ENCODE results near the gene CENPL.

The CENPL gene

GRCh38 chr1:173857363-173857917 is 32.8 kb upstream of the CENPL start:
- no peaks in the 10 kb centered on the region for H3K9me3 ChIP-seq (ENCODE audit: control insufficient read depth, insufficient read depth, low read length)
- peaks cover 77% of the 10 kb centered on the region for H3K36me3 ChIP-seq (ENCODE audit: control insufficient read depth, low read length)
- H3K4me2 ChIP-seq (ENCODE audit: low read length) = no peak overlapping the region
- H3K27ac ChIP-seq (ENCODE audit: low read depth, low read length) = no peak overlapping the region
- H3K4me1 ChIP-seq (ENCODE audit: control insufficient read depth, low read length) = peaks cover under 1% of the 10 kb centered on the region; the same call in 1 of the 2 replicates
- H3K9me2 ChIP-seq (replicated peaks; ENCODE audit: control insufficient read depth, low read length) = no peaks in the 10 kb centered on the region
- H3K27me3 ChIP-seq (ENCODE audit: control insufficient read depth, low read length) = no peaks in the 10 kb centered on the region
- H3K4me3 ChIP-seq (ENCODE audit: low read length) = no peak overlapping the region
- no peaks in the 10 kb centered on the region for H4K20me1 ChIP-seq (ENCODE audit: control insufficient read depth, insufficient read depth, low read depth, low read length)
- no peaks in the 10 kb centered on the region for H3K79me2 ChIP-seq (ENCODE audit: control insufficient read depth, low read length)
- H3F3A ChIP-seq (ENCODE audit: control insufficient read depth, insufficient read depth) = peaks cover 62% of the 10 kb centered on the region
- TF ChIP-seq EZH2phosphoT487 (IDR thresholded peaks at IDR 0.05; ENCODE audit: borderline replicate concordance, low read length) = no peak
- TF ChIP-seq, protein P1, sequence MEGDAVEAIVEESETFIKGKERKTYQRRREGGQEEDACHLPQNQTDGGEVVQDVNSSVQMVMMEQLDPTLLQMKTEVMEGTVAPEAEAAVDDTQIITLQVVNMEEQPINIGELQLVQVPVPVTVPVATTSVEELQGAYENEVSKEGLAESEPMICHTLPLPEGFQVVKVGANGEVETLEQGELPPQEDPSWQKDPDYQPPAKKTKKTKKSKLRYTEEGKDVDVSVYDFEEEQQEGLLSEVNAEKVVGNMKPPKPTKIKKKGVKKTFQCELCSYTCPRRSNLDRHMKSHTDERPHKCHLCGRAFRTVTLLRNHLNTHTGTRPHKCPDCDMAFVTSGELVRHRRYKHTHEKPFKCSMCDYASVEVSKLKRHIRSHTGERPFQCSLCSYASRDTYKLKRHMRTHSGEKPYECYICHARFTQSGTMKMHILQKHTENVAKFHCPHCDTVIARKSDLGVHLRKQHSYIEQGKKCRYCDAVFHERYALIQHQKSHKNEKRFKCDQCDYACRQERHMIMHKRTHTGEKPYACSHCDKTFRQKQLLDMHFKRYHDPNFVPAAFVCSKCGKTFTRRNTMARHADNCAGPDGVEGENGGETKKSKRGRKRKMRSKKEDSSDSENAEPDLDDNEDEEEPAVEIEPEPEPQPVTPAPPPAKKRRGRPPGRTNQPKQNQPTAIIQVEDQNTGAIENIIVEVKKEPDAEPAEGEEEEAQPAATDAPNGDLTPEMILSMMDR (IDR thresholded peaks at IDR 0.05; ENCODE audit: low read depth, low read length, poor library complexity, severe bottlenecking) = no peak

- H3K79me2 ChIP-seq (ENCODE audit: control insufficient read depth, low read length) = no peaks in the 10 kb centered on the region
- no peak overlapping the region for H3K4me2 ChIP-seq (ENCODE audit: low read length)
- no peaks in the 10 kb centered on the region for H4K20me1 ChIP-seq (ENCODE audit: control insufficient read depth, insufficient read depth, low read depth, low read length)
- no peaks in the 10 kb centered on the region for H3K4me1 ChIP-seq (ENCODE audit: control insufficient read depth, low read length)
- H3K27ac ChIP-seq (ENCODE audit: low read depth, low read length) = no peak overlapping the region
- H3K4me3 ChIP-seq (ENCODE audit: low read length) = no peak overlapping the region
- TF ChIP-seq EZH2phosphoT487 (IDR thresholded peaks at IDR 0.05; ENCODE audit: borderline replicate concordance, low read length) = no peak
- TF ChIP-seq, protein P1 (IDR thresholded peaks at IDR 0.05; ENCODE audit: low read depth, low read length, poor library complexity, severe bottlenecking) = no peak
- peaks cover 60% of the 10 kb centered on the region for H3F3A ChIP-seq (ENCODE audit: control insufficient read depth, insufficient read depth)
- H3K9me2 ChIP-seq (replicated peaks; ENCODE audit: control insufficient read depth, low read length) = no peaks in the 10 kb centered on the region
- H3K36me3 ChIP-seq (ENCODE audit: control insufficient read depth, low read length) = peaks cover 76% of the 10 kb centered on the region
- no peaks in the 10 kb centered on the region for H3K27me3 ChIP-seq (ENCODE audit: control insufficient read depth, low read length)
- H3K9me3 ChIP-seq (ENCODE audit: control insufficient read depth, insufficient read depth, low read length) = no peaks in the 10 kb centered on the region
These were observed 32.2 kb upstream of the CENPL start for GRCh38 chr1:173856903-173857302.

GRCh38 chr1:173856014-173856413 is 31.3 kb upstream of the CENPL start:
- Histone ChIP-seq H3F3A (ENCODE audit: control insufficient read depth, insufficient read depth) (peaks cover 59% of the 10 kb centered on the region), H3K9me3 (ENCODE audit: control insufficient read depth, insufficient read depth, low read length) (no peaks in the 10 kb centered on the region), H3K27me3 (ENCODE audit: control insufficient read depth, low read length) (no peaks in the 10 kb centered on the region), H3K4me1 (ENCODE audit: control insufficient read depth, low read length) (no peaks in the 10 kb centered on the region), H3K79me2 (ENCODE audit: control insufficient read depth, low read length) (no peaks in the 10 kb centered on the region), H3K9me2 (replicated peaks; ENCODE audit: control insufficient read depth, low read length) (no peaks in the 10 kb centered on the region), H3K27ac (ENCODE audit: low read depth, low read length) (no peak overlapping the region), H4K20me1 (ENCODE audit: control insufficient read depth, insufficient read depth, low read depth, low read length) (no peaks in the 10 kb centered on the region), H3K36me3 (ENCODE audit: control insufficient read depth, low read length) (peaks cover 80% of the 10 kb centered on the region), H3K4me3 (ENCODE audit: low read length) (no peak overlapping the region), H3K4me2 (ENCODE audit: low read length) (no peak overlapping the region)
- TF ChIP-seq, protein P1 (IDR thresholded peaks at IDR 0.05; ENCODE audit: low read depth, low read length, poor library complexity, severe bottlenecking) = no peak
- no peak for TF ChIP-seq EZH2phosphoT487 (IDR thresholded peaks at IDR 0.05; ENCODE audit: borderline replicate concordance, low read length)

Data from DOHH2 (cell line).